Measurements from ENCODE around the gene MAGEA4. TPM values are rescaled to one million over a fixed set of nuclear protein-coding genes. Genes with fewer than 3 reads are reported as not detected.

The MAGEA4 gene
- total and polyA plus RNA-seq, 10 of the 15 experiments (the other 5 are each of a cell fraction or from before 2014, with no cell fraction given): not detected

- DNase-seq (ENCODE audit: low read depth, low spot score): no peak
- in situ Hi-C loops (cut with MboI) (no loop called here), intact Hi-C loops (cut with micrococcal nuclease; ENCODE audit: unreplicated experiment) (no loop called here)
- no peaks in the 10 kb centered on the region for H3K9me3 ChIP-seq (replicated peaks; ENCODE audit: control insufficient read depth, insufficient read depth, low read length)
- no peak overlapping the region for H3K9ac ChIP-seq (ENCODE audit: control insufficient read depth, insufficient read depth, low read length)
- no peak for FAIRE-seq
- WGBS (ENCODE audit: insufficient coverage, insufficient replicate concordance, low lambda C conversion rate, missing lambda C conversion rate): 20% methylated on average over 5 of the region's 5 CpGs
- no peaks in the 10 kb centered on the region for H3K27me3 ChIP-seq (replicated peaks in 1 of 2; ENCODE audit: control insufficient read depth in 2 of 2, insufficient read depth in 2 of 2, low read length in 1 of 2)
- no peaks in the 10 kb centered on the region for H3K36me3 ChIP-seq (ENCODE audit: control insufficient read depth in 2 of 2, insufficient read depth in 2 of 2, low read length in 1 of 2)
- ChIA-PET RAD21 (ENCODE audit: unreplicated experiment) (no interaction called here), CTCF (no interaction called here), POLR2A (no interaction called here), SMC1A (ENCODE audit: uncharacterized antibody, unreplicated experiment) (no interaction called here)
- no peak overlapping the region for H3K4me2 ChIP-seq (ENCODE audit: control insufficient read depth, insufficient read depth)
- no peak overlapping the region for H3K27ac ChIP-seq (ENCODE audit: control insufficient read depth, insufficient read depth)
- no peaks in the 10 kb centered on the region for H3K4me1 ChIP-seq (ENCODE audit: control insufficient read depth, insufficient read depth, low read length)
- TF ChIP-seq, protein P1, sequence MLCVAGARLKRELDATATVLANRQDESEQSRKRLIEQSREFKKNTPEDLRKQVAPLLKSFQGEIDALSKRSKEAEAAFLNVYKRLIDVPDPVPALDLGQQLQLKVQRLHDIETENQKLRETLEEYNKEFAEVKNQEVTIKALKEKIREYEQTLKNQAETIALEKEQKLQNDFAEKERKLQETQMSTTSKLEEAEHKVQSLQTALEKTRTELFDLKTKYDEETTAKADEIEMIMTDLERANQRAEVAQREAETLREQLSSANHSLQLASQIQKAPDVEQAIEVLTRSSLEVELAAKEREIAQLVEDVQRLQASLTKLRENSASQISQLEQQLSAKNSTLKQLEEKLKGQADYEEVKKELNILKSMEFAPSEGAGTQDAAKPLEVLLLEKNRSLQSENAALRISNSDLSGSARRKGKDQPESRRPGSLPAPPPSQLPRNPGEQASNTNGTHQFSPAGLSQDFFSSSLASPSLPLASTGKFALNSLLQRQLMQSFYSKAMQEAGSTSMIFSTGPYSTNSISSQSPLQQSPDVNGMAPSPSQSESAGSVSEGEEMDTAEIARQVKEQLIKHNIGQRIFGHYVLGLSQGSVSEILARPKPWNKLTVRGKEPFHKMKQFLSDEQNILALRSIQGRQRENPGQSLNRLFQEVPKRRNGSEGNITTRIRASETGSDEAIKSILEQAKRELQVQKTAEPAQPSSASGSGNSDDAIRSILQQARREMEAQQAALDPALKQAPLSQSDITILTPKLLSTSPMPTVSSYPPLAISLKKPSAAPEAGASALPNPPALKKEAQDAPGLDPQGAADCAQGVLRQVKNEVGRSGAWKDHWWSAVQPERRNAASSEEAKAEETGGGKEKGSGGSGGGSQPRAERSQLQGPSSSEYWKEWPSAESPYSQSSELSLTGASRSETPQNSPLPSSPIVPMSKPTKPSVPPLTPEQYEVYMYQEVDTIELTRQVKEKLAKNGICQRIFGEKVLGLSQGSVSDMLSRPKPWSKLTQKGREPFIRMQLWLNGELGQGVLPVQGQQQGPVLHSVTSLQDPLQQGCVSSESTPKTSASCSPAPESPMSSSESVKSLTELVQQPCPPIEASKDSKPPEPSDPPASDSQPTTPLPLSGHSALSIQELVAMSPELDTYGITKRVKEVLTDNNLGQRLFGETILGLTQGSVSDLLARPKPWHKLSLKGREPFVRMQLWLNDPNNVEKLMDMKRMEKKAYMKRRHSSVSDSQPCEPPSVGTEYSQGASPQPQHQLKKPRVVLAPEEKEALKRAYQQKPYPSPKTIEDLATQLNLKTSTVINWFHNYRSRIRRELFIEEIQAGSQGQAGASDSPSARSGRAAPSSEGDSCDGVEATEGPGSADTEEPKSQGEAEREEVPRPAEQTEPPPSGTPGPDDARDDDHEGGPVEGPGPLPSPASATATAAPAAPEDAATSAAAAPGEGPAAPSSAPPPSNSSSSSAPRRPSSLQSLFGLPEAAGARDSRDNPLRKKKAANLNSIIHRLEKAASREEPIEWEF (IDR thresholded peaks at IDR 0.05; ENCODE audit: insufficient replicate concordance, low read depth, low read length): no peak
- TF ChIP-seq CHD4 (IDR thresholded peaks at IDR 0.05) (no peak), CTCF (IDR thresholded peaks at IDR 0.05 in 2 of 3, conservative IDR thresholded peaks at IDR 0.05 in 1 of 3; ENCODE audit: control insufficient read depth in 2 of 3, extremely low read depth in 1 of 3, insufficient read depth in 1 of 3, low read depth in 3 of 3, low read length in 3 of 3) (no peak), ZNF217 (IDR thresholded peaks at IDR 0.05) (no peak), ZNF384 (IDR thresholded peaks at IDR 0.05; ENCODE audit: borderline replicate concordance, low read depth, low read length) (no peak), MEF2B (IDR thresholded peaks at IDR 0.05; ENCODE audit: partially characterized antibody, poor library complexity, severe bottlenecking) (no peak), CHD1 (IDR thresholded peaks at IDR 0.05; ENCODE audit: low read depth, low read length) (no peak), NBN (IDR thresholded peaks at IDR 0.05) (no peak), WRNIP1 (IDR thresholded peaks at IDR 0.05; ENCODE audit: borderline replicate concordance, low read depth, low read length) (no peak), RB1 (IDR thresholded peaks at IDR 0.05; ENCODE audit: borderline replicate concordance) (no peak), HDGF (IDR thresholded peaks at IDR 0.05) (no peak), ZNF24 (IDR thresholded peaks at IDR 0.05) (no peak), ZNF622 (IDR thresholded peaks at IDR 0.05) (no peak), KLF5 (IDR thresholded peaks at IDR 0.05; ENCODE audit: partially characterized antibody) (no peak)
- no peak overlapping the region for H3K4me3 ChIP-seq
- no peaks in the 10 kb centered on the region for H3K79me2 ChIP-seq (ENCODE audit: control insufficient read depth, insufficient read depth, low read length)
- H4K20me1 ChIP-seq (ENCODE audit: control insufficient read depth, insufficient read depth): no peaks in the 10 kb centered on the region
- no peak overlapping the region for H2AFZ ChIP-seq (ENCODE audit: control insufficient read depth, low read depth, low read length)
- BruUV-seq (replicated peaks): no TSS peak
- ATAC-seq: no peak
Observed at GRCh38 chrX:151962034-151962433, 49.3 kb downstream of the MAGEA4 start.
